NK-92 (cell line): ENCODE results near the gene TRIM44.
"Not testable (repeated sequence)": the region's sequence is repeated elsewhere in the genome, so short reads cannot be mapped to it uniquely, and the experiment has no call there.

Source experiments
- DNase-seq: peaks from one replicate; lab custom pipeline; 2025; ENCODE audit not compliant: unreplicated experiment; lab: John Stamatoyannopoulos, UW

TRIM44 gene

DNA sequence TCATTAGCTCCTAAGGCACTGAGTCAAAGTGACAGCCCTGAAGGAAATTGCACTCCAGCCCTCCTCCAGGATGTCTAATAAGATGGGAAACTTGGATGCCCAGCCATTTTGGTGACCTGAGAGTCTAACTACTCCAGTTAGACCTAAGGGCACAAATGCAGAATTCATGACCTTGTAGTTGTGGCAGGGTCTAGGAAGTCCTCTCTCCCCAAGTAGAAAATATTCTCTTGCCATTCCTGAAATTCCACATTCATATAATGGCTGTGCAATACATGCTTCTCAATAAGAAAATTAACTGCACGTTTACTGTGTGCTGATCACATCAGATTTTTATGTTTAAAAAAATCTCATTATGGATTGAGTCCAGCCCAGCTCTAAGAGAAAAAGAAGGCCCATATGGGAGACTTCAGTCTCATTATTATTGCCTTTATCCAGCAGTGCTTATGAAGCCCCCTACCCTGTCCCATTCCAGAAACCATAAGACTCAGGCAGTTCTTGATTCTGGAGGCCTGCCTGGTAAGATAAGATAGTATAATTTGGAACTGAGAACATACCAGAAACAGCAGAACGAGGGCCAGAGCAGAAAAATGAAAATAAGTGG, 147.6 kb downstream of the TRIM44 start:
- DNase-seq: no peak

DNA sequence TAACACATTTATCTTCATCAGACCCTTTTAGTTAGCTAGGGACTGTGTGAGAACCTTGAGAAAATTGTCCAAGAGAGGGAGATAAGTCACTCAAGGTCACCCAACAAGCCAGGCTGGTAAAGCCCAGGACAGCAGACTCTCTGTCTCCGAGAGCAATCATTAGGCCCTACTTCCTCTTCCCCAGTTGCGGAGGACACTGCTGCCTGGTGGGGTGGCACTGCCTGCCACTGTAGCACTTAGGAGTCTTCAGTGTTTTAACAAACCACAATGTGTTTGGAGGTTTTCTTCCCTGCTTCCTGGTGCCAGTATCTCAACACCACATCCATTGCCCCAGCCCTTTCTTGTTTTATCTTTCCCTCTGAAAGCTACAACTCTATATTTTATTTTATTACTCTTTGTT, 149.2 kb downstream of the TRIM44 start:
- DNase-seq: no peak

DNA sequence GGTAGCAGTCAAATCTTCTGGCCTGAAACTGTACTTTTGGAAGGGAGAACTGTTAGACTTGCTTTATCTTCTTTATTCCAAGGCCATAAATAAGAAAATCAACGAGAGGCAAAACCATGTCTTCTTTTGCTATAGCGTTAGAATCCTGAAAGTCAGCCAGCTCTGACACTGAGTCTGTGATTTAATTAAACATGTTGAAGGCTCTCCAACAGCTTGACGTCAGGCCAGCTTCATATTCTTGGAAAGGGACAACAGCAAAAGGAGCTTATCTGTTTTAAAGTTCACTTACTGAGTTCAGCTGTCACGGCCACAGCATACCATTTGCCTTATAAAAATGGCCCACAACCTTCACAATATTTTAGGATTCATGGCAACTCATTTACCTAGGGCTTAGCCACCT, 150.3 kb downstream of the TRIM44 start:
- no peak for DNase-seq

DNA sequence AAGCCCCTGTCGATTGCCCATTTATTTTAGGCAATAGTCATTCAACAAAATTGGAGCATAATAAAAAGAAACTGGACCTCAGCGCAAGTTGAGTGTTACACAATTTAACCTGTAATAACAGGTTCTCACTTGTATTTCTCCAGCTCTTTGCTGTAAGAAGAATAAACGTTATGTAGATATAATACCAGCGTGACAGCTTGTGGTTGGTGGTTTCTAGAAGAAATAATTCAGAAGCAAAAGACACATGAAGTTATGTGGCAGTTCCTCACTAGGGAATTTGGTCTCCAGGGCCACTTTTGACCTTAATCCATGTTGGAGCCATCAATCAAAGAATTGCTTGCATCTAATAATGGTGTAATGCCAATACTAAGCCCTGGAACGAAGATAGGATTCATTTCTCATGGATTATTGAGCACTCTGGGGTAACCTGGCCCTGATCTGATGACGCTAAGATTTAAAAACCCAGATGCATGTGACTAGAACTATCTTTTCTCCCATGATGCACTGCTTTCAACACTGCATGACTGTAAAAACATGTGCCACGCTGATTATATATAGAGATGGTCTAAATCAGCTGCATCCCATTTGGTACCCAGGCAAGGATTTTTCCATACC, 151.6 kb downstream of the TRIM44 start:
- no peak for DNase-seq

DNA sequence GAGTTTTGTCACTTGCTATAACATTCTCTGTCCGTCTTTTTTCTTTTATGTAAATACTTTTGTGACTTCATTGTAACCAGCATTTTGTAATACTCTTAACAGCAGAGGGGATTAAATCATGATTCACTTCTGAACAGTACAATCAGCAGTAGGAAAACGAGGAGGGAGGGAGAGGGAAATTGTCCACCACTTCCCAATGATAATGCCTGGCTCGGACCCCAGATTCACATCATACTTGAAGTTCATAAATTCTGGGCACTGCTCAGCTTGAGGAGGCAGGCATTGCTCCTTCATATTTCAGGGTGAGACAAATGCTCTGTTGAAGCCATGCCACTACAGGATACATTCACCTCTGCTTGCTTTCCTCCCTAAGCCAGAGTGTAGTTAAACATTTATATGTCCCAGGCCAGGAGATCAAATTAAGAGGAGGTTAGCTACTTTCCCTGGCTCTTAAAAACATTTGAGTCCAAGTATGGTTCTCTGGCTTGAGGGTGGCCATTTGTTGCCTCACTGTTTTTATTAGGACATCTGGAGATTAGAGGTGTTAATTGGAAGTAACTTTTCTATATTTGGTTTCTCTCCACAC, 152.2 kb downstream of the TRIM44 start:
- DNase-seq: no peak

DNA sequence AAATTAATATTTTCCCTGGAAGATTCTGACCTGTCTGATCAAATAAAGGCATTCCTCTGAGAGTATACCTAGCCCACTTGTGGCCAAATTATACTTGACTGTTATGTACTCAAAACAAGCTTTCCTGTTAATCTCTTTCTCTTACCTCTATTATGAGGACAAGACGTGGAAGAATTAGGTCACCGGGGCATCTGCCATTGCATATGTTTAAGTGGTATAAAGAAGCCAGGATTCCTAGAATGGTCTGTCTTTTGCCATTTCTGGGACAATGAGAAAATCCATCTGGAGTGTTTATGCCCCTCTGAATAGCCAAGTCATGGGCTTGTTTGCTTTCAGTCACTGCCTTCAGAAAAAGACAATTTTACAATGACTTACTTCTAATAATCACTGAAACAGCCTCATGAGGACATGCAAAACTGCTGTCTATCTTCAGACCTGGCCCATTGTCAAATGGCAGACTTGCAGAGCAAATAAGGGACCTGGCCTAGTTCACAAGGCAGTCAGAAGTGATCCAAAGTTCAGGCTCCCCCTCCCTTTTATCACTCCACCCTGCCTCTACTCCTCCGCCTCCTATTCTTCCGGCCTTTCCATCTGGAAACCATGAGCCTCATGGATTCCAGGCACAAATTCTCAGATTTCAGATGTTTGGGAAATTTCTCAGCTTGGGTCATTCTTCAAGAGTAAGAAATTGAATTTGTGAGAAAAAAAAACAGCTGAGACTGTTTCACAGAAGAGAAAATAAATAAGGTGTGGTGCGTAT, 153.2 kb downstream of the TRIM44 start:
- no peak for DNase-seq

DNA sequence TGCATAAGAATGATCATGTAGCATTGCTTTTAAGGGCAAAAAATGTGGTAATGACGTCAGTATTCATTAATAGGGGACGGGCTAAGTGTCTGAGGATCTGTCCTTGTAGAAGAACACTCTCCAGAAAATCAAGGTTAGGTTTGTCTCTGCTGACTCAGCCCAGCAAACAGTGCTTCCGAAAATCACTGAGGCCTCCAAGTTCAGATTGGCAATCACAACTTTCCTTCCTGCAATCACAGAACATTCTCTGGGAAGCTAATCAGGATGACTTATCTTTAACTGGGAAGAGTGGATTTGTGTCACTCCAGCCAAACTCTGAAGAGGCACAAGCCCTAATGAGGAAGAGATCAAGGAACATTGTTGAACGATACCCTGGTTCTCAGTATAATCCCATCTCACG, 158.0 kb downstream of the TRIM44 start:
- DNase-seq: no peak

DNA sequence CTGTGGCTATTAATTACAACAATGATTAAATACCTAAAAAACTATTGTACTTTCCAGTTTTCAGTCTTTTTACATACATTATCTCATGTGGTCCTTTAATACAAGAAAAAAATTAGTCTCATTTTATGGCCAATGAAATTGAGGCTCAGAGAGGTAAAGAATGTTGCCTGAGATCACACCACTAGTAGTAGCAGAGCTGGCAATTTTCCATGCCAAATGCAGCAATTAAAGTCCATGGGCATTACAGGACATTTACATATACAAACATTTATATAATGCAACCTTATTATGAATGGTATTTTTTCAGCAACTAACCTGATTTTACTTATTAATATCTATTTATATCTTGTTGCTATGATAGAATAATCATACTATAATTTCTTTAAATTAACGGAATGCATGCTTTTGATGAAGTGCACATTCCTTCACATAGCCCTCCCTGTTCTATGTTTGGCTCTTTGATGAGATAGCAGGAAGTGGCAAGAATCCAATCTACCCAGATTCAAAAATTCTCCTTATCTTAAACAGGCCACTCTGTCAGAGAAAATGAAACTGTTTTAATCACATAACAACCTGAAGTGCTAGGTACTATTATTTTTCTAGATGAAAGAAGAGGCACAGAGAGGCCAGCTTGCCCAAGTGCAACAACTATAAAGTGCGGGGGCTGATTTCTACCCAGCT, 160.4 kb downstream of the TRIM44 start:
- no peak for DNase-seq

DNA sequence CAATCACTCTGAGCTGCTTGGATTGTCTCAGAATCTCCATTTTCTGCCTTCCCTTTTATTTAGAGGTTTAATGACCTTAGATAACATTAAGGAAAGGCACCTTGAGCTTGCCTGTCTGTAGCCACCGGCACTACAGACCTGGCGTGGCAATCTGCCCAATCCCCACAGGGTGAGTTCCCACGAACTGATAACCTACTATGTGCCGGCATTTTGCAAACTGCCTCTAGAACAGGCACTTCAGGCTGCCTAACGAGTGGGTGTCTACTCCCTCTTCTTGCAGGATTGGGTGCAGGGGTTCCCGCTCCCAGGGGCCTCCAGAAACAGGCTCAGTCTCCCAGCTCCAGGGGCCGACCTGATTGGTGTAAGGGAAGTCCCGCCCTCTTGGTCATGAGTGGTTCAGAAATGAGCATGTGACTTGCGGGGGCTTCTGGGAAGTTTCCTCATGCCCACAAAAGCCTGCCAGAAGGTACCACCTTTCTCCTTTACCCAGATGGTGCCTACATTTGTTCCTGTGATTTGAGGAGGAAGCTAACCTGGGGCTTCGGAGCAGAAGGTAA, 161.2 kb downstream of the TRIM44 start:
- DNase-seq: no peak

DNA sequence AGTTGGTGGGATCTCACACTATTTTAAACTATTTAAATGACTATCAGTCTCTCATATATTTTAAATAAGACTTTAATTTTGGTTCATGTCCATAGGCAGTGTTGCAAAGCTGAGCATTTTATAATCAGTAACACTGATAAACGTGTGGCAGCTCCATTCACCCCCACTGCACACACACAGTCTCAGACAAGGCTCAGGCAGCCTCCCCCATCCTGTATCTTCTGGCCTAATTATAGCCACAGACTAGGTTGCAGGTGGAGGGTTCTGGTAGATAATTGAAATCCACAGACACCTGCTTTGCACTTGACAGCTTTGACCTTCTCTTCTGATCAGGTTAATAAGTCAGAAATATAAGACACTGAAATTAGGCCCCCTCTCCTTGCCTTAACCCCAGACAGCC, 162.8 kb downstream of the TRIM44 start:
- no peak for DNase-seq

DNA sequence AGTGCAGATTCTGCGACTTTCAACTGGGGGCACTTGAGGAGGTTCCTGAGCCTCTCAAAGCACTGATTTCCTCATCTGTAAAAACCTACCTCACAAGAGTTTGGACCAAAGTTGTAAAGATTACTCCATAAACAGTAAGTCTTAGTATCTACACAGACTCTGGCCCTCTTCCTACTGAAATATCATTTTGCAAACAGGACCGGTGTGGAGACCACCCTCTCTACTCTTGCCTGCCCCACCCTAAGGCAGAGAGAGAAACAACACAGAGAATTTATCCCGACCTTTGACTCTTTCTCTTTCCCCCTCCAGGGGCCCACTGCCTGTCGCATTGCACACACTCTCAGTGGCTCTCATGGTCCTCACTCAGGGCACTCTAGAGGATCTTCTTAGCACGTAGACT, 163.4 kb downstream of the TRIM44 start:
- DNase-seq: no peak

DNA sequence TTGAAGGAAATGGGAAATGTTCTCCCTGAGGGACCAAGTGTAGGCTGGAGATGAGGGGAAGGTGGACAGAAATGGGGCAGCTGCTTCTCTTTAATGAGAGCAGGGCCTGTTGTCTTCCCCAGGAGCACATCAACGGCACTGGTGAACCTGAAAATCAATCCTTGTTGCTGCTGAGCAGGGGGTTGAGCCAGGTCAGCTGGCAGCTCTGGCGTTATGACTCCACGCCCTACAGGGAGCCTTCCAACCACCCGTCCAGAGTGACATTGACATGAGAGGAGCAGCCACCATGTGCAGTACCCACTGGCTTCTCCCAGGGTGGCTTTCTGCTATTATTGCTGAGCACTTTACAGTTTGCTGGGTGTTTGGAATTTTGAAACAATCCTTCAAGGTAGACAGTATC, 164.4 kb downstream of the TRIM44 start:
- no peak for DNase-seq

DNA sequence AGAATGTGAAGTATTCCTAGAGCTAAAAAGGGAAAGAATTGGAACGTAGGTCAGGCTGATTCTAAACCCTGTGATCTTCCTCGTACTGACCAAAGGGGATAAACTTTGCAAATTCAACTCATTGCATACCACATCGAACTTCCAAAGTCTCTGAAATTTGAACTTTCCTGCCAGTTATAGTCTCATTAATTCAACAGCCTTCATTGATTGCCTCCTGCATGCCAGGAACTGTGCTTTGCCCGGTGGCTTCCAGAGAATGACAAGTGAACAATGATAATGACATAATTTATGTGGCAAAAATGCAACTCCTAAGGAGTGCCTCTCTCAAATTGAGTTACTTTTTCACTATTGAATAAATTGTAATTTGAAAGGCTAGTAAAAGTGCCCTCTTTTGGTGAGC, 173.6 kb downstream of the TRIM44 start:
- no peak for DNase-seq

DNA sequence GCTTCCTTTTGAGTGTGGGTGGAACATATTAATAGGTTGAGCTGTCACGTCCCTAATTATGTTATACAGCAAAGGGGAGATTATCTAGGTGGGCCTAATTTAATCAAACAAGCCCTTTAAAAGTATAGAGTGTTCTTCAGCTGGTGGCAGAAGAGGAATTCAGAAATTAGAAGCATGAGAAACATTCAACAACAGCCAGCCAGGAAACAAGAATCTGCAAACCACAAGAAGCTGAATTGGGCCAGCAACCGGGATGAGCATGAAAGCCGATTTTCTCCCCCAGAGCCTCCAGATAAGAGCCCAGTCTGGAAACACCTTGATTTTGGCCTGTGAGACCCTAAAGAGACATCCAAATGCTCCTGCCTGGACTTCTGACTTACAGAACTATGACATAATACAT, 175.5 kb downstream of the TRIM44 start:
- no peak for DNase-seq

DNA sequence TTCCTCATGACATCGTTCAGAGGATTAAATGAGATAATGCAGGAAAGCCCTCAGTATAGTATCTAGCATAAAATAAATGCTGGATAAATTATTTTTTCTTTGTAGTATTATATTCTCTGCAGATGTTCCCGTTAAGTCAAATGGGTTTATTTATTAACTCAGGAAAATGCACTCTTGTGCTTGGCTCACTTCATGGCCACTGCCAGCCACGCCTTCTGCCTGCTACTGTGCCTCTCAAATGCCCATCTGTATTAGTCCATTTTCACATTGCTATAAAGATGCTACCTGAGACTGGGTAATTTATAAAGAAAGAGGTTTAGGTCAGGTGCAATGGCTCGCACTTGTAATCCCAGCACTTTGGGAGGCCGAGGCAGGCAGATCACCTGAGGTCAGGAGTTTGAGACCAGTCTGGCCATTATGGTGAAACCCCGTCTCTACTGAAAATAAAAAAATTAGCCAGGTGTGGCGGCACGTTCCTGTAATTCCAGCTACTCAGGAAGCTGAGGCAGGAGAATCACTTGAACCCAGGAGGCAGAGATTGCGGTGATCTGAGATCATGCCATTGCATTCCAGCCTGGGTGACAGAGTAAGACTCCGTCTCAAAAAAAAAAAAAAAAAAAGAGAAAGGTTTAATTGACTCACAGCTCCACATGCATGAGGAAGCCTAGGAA, 176.3 kb downstream of the TRIM44 start:
- DNase-seq: not testable (repeated sequence)

DNA sequence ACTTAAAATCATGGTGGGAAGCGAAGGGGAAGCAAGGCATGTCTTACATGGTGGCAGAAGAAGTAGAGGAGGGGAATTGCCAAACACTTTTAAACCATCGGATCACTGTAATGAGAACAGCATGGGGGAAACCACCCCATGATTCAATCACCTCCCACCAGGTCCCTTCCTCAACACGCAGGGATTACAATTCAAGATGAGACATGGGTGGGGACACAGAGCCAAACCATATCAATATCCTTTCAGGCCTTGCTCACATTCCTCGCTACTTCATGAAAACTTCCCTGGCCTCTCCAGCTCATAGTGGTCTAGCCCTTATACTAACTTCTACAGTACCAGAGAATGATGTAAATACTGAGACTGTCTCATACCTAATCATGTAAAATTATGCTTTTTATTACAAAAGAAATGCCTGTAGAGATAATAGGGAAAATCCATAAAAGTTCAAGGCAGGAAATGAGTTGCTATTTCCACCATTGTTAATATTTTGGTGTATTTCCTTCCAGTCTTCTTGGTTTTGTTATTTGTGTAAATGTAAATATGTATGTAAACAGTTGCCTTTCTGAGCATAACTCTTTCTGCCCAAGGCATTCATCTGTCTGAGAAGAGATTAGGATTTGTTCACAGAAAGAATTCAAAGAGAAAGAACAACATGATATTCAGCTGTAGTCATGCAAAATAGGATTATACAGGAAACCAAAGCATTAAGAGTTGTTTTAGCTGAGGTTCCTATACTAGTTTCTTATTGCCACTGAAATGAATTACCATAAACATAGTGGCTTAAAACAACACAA, 177.0 kb downstream of the TRIM44 start:
- DNase-seq: no peak

DNA sequence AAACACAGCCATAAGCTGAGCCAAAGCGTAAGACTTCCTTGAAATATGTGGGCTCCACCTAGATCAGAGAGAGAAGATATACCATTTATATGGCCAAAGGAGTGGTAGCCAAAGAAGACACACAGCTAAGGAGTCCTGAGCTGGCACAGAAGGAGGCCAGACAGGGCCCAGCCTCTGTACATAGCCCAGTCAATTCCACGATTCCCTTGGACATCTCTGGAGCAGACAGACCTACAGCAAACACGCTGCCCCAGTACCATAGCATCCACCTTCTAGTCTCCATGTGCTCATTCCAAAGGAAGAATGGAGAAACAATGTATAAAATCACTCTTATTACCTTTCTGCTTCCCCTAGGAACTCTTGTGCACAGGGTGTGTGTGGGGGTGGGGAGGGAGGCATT, 179.2 kb downstream of the TRIM44 start:
- no peak for DNase-seq

DNA sequence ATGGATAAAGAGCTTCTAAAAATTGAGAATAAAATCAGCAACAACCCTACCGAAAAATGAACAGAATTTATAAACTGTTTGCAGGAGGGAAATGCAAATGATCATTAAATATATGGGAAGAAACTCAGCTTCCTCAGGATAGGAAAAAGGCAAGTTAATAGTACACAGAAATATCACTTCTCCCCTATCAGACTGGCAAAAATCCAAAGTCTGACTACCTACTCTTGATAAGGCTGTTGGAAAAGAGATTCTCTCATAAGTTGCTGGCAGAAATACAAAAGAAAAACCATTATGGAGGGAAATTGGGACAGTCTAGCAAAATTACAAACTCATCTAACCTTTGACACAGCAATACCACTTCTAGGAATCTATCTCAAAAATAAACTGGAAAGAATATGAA, 180.4 kb downstream of the TRIM44 start:
- no peak for DNase-seq

DNA sequence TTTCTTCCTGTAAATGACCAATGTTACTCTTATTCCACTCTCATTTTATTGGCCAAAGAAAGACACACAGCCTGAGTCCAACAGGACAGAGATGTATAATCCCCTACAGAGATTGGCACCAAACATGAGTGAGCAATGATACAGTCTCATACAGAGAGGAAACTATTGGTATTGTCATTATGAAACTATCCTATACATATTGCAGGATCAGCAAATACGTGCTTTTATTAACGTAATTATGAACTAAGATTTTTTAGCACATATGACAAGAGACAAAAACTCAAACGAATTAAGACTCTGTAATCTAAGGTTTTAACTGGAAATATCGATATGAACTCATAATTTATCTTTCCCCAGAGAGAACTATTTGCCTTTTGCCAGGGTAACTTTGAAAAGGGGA, 182.0 kb downstream of the TRIM44 start:
- DNase-seq: no peak

DNA sequence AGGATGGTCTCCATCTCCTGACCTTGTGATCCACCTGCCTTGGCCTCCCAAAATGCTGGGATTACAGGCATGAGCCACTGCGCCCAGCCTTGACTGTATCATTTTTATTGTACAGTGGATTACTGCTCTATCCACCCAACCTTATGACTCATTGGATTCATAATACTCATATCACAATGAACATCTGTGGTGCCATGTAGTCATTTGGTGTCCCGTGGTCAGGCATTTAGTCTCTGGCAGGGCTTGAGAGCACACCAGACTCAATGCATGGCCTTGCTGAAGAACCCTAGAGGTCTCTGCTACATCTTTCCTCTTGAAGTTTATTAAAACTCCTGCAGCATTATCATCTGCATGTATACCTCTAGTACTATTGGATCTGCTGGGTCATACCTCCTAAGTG, 183.3 kb downstream of the TRIM44 start:
- no peak for DNase-seq
